B cell (primary cell): ENCODE data around the gene ZNF213. TPM values are rescaled to one million over a fixed set of nuclear protein-coding genes. Genes with fewer than 3 reads are reported as not detected.

Experiments
- ATAC-seq: fragments of 200-7000 bp; cut with Tn5 transposase; one replicate; pipeline ENCODE4 v1.10.0; 2021; ENCODE audit warnings: low read depth, mild to moderate bottlenecking, moderate number of reproducible peaks, moderate library complexity
- CTCF ChIA-PET: fragments of 350-600 bp; sonication (Branson Sonifier 250); formaldehyde crosslinking; loops from one replicate; lab custom pipeline; 2021; ENCODE audit warnings: antibody characterized with exemption, inconsistent platforms; lab: Charles Lee
- POLR2A ChIA-PET: fragments of 350-600 bp; sonication (Branson Sonifier 250); formaldehyde crosslinking; loops from one replicate; lab custom pipeline; 2021; ENCODE audit warnings: antibody characterized with exemption; lab: Charles Lee
- DNase-seq: peaks from one replicate; pipeline ENCODE4 v3.0.0; 2013
- H2AFZ ChIP-seq: 2 replicates; pipeline ENCODE4 v1.6.1; 2012; ENCODE audit warnings: mild to moderate bottlenecking, low read depth, low read length; ENCODE audit not compliant: insufficient read depth, poor library complexity, severe bottlenecking
- H3K27ac ChIP-seq, 2 donors: 1 replicate in 1 of 2; 2 replicates in 1 of 2; pipeline ENCODE4 v1.5.1; 2012 to 2013; ENCODE audit warnings: low read length in 2 of 2, mild to moderate bottlenecking in 2 of 2, moderate library complexity in 1 of 2
- H3K27me3 ChIP-seq, 4 experiments: fragments of 200-600 bp in 1 of 4; sonication (generic) in 1 of 4; replicated peaks in 1 of 4; 1 replicate in 2 of 4; 2 replicates in 2 of 4; pipeline versions ENCODE4 v1.6.1 to v1.7.0; 2013 to 2016; ENCODE audit warnings: low read length in 3 of 4, mild to moderate bottlenecking in 2 of 4, mixed read lengths in 1 of 4, moderate library complexity in 1 of 4; ENCODE audit not compliant: insufficient read depth in 4 of 4, control insufficient read depth in 3 of 4; ENCODE audit errors: control extremely low read depth in 1 of 4
- H3K36me3 ChIP-seq, 2 experiments: replicated peaks in 1 of 2; 1 replicate in 1 of 2; 2 replicates in 1 of 2; pipeline versions ENCODE4 v1.6.1 to v1.7.1; 2013; ENCODE audit warnings: low read length in 1 of 2; ENCODE audit not compliant: insufficient read depth in 2 of 2, control insufficient read depth in 1 of 2; ENCODE audit errors: control extremely low read depth in 1 of 2, extremely low read depth in 1 of 2
- H3K4me1 ChIP-seq, 2 donors: fragments of 200-600 bp in 1 of 2; sonication (generic) in 1 of 2; 1 replicate in 1 of 2; 2 replicates in 1 of 2; pipeline versions ENCODE4 v1.5.1 to v1.6.1; 2013 to 2017; ENCODE audit warnings: low read length in 2 of 2; ENCODE audit not compliant: control insufficient read depth in 2 of 2, insufficient read depth in 2 of 2
- H3K4me2 ChIP-seq: replicated peaks from 2 replicates; pipeline ENCODE3; 2012; ENCODE audit warnings: mild to moderate bottlenecking, low read depth, low read length; ENCODE audit not compliant: poor library complexity, severe bottlenecking
- H3K4me3 ChIP-seq, 5 experiments: fragments of 200-600 bp in 1 of 5; sonication (generic) in 1 of 5; 1 replicate in 3 of 5; 2 replicates in 2 of 5; pipeline versions ENCODE4 v1.5.1 to v1.7.0; 2011 to 2016; ENCODE audit warnings: low read length in 4 of 5, mild to moderate bottlenecking in 4 of 5, low read depth in 2 of 5, control low read depth in 1 of 5, moderate library complexity in 1 of 5; ENCODE audit not compliant: insufficient read depth in 1 of 5; ENCODE audit errors: control extremely low read depth in 1 of 5, extremely low read depth in 1 of 5
- H3K79me2 ChIP-seq: fragments of 200-600 bp; sonication (generic); one replicate; pipeline ENCODE4 v1.6.0; 2016; ENCODE audit warnings: low read length; ENCODE audit not compliant: control insufficient read depth, insufficient read depth
- H3K9ac ChIP-seq: fragments of 200-600 bp; sonication (generic); 2 replicates; pipeline ENCODE4 v1.6.1; 2017; ENCODE audit warnings: mild to moderate bottlenecking, low read length, moderate library complexity
- H3K9me3 ChIP-seq, 3 donors: one replicate each; pipeline versions ENCODE4 v1.6.1 to v1.7.1; 2013; ENCODE audit warnings: low read length in 2 of 3; ENCODE audit not compliant: control insufficient read depth in 2 of 3, insufficient read depth in 1 of 3; ENCODE audit errors: control extremely low read depth in 1 of 3
- H4K20me1 ChIP-seq: 2 replicates; pipeline ENCODE4 v1.6.0; 2012; ENCODE audit warnings: mild to moderate bottlenecking, low read length; ENCODE audit not compliant: insufficient read depth, control insufficient read depth, poor library complexity, severe bottlenecking
- H3K27ac Mint-ChIP-seq: one replicate; pipeline ENCODE4 v1.8.0; 2021; ENCODE audit warnings: mixed read lengths
- H3K27me3 Mint-ChIP-seq: one replicate; pipeline ENCODE4 v1.8.0; 2021; ENCODE audit warnings: mixed read lengths
- H3K4me1 Mint-ChIP-seq: one replicate; pipeline ENCODE4 v1.8.0; 2021; ENCODE audit warnings: mixed read lengths
- H3K4me3 Mint-ChIP-seq: one replicate; pipeline ENCODE4 v1.8.0; 2021; ENCODE audit warnings: mixed read lengths
- H3K9me3 Mint-ChIP-seq: one replicate; pipeline ENCODE4 v1.8.0; 2022; ENCODE audit warnings: mixed read lengths; ENCODE audit not compliant: insufficient read depth
- EZH2 ChIP-seq: IDR thresholded peaks from 2 replicates; pipeline ENCODE4 v1.6.1; 2012; ENCODE audit warnings: borderline replicate concordance, low read depth, mild to moderate bottlenecking, moderate library complexity, low read length; ENCODE audit not compliant: insufficient read depth, poor library complexity, severe bottlenecking
- WGBS: methylation state at CpG from one replicate; pipeline ENCODE4 v1.1.5; 2013; ENCODE audit warnings: missing lambda C conversion rate; ENCODE audit not compliant: insufficient coverage; 5-methylcytosine and 5-hydroxymethylcytosine counted together
- intact Hi-C: fragments of 100-400 bp; cut with micrococcal nuclease; formaldehyde crosslinking; loops from one replicate; pipeline ENCODE4 v1.10.0; 2022
- polyA plus RNA-seq: library from polyadenylated mRNA; depleted of rRNA; stranded (reverse); fragments of >200 nt; gene quantifications from 2 replicates; pipeline ENCODE4 v1.2.3, GENCODE V29; 2012
- total RNA-seq, 2 donors: library from RNA; stranded (reverse); fragments of 120-200 nt in 1 of 2; gene quantifications; 1 replicate in 1 of 2; 2 replicates in 1 of 2; pipeline versions ENCODE4 v1.2.3 to v1.2.4, GENCODE V29; 2013 to 2022
- TF ChIP-seq, protein P1 (sequence below): fragments of 200-600 bp; IDR thresholded peaks from one replicate; pipeline ENCODE4 v1.8.0; 2022; ENCODE audit warnings: antibody characterized with exemption, mild to moderate bottlenecking

The ZNF213 gene
- total and polyA plus RNA-seq, 2 donors (not counting 1 experiment from before 2014, with no cell fraction given) = 1.4 to 7.2 TPM

DNA sequence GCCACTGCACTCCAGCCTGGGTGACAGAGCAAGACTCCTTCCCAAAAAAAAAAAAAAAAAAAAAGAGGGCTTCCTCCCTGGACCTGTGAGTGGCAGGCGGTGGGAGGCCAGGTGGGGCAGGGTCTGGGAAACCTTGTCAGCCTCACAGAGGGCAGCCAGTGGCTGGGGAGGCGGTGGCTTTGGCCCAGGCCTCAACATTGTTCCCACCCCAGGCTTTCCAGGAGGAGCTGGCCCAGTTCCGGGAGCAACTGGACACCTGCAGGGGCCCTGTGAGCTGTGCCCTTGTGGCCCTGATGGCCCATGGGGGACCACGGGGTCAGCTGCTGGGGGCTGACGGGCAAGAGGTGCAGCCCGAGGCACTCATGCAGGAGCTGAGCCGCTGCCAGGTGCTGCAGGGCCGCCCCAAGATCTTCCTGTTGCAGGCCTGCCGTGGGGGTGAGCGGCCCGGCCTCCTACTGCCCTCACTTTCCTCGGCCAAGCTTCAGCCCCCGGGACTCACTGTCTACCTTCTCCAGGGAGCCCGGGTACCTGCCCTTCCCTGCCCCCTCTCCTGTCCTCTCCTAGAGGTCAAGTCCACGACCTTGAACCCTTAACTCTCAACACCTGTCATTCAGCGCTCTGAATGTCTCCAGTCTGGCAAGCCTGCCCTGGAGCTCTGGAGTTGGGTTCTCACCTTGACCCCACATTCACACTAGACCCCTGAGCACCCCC is 12.4 kb downstream of the ZNF213 start:
- H3K4me1 Mint-ChIP-seq = peaks cover 21% of the 10 kb centered on the region
- Histone ChIP-seq H3K27me3 (no peaks in the 10 kb centered on the region), H3K9me3 (peaks cover 0 to 3% (median 0%) of the 10 kb centered on the region in 3 donors), H3K4me3 (no peak overlapping the region), H3K4me2 (no peak overlapping the region), H3K27ac (no peak overlapping the region), H3K36me3 (peaks cover 0 to 8% of the 10 kb centered on the region in 2 experiments), H3K9ac (no peak overlapping the region), H4K20me1 (no peaks in the 10 kb centered on the region), H2AFZ (no peak overlapping the region), H3K4me1 (peaks cover 18 to 29% of the 10 kb centered on the region in 2 donors), H3K79me2 (peaks cover 3% of the 10 kb centered on the region)
- H3K27ac Mint-ChIP-seq = no peak overlapping the region
- intact Hi-C loops = no loop called here
- TF ChIP-seq, protein P1, sequence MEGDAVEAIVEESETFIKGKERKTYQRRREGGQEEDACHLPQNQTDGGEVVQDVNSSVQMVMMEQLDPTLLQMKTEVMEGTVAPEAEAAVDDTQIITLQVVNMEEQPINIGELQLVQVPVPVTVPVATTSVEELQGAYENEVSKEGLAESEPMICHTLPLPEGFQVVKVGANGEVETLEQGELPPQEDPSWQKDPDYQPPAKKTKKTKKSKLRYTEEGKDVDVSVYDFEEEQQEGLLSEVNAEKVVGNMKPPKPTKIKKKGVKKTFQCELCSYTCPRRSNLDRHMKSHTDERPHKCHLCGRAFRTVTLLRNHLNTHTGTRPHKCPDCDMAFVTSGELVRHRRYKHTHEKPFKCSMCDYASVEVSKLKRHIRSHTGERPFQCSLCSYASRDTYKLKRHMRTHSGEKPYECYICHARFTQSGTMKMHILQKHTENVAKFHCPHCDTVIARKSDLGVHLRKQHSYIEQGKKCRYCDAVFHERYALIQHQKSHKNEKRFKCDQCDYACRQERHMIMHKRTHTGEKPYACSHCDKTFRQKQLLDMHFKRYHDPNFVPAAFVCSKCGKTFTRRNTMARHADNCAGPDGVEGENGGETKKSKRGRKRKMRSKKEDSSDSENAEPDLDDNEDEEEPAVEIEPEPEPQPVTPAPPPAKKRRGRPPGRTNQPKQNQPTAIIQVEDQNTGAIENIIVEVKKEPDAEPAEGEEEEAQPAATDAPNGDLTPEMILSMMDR = no peak
- TF ChIP-seq EZH2 = no peak
- no peaks in the 10 kb centered on the region for H3K9me3 Mint-ChIP-seq
- no peaks in the 10 kb centered on the region for H3K27me3 Mint-ChIP-seq
- POLR2A ChIA-PET = interaction anchor here (0.7 to 3.8 kb wide), 4 partner anchors 11 to 33 kb away, joined by 5 to 31 read pairs (median 7); partner anchors contain the start of gene ZNF213
- CTCF ChIA-PET = interaction anchor here (0.8 to 5.2 kb wide), 7 partner anchors 13 to 119 kb away, joined by 3 to 42 read pairs (median 4); partner anchors contain the start of gene ZNF213
- no peak for ATAC-seq
- 94% methylated on average over 16 of the region's 16 CpGs for WGBS
- H3K4me3 Mint-ChIP-seq = no peak overlapping the region
- DNase-seq = no peak

DNA sequence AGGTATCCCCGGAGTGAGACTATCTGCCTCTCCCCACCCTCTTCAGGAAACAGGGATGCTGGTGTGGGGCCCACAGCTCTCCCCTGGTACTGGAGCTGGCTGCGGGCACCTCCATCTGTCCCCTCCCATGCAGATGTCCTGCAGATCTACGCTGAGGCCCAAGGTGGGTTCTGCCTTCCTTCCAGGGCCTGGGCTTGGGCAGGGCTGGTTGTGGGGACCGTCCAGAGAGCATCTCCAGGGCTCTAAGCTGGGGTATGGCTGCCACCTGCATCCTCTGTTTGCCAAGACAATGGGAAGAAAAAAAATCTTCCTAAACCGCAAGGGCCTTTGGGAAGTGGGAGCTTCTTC is 12.9 kb downstream of the ZNF213 start:
- peaks cover 22 to 35% of the 10 kb centered on the region in 2 donors for H3K4me1 ChIP-seq
- H3K4me3 ChIP-seq = no peak overlapping the region
- H2AFZ ChIP-seq = no peak overlapping the region
- no peaks in the 10 kb centered on the region for H4K20me1 ChIP-seq
- ChIA-PET POLR2A (interaction anchor here (1.4 to 3.8 kb wide), 2 partner anchors 11 to 12 kb away, joined by 7 to 31 read pairs; partner anchors contain the start of gene ZNF213), CTCF (interaction anchor here (0.8 to 5.2 kb wide), 9 partner anchors 14 to 120 kb away, joined by 3 to 42 read pairs (median 4); partner anchors contain the start of gene ZNF213)
- intact Hi-C loops = no loop called here
- DNase-seq (no peak), ATAC-seq (no peak)
- H3K27ac Mint-ChIP-seq = no peak overlapping the region
- H3K4me2 ChIP-seq = no peak overlapping the region
- TF ChIP-seq, protein P1 = no peak
- TF ChIP-seq EZH2 = no peak
- no peak overlapping the region for H3K9ac ChIP-seq
- H3K4me3 Mint-ChIP-seq = no peak overlapping the region
- 98% methylated on average over 5 of the region's 5 CpGs for WGBS
- no peaks in the 10 kb centered on the region for H3K79me2 ChIP-seq
- no peaks in the 10 kb centered on the region for H3K27me3 ChIP-seq
- peaks cover 0 to 9% (median 0%) of the 10 kb centered on the region in 3 donors for H3K9me3 ChIP-seq
- no peaks in the 10 kb centered on the region for H3K9me3 Mint-ChIP-seq
- no peak overlapping the region for H3K27ac ChIP-seq
- H3K27me3 Mint-ChIP-seq = no peaks in the 10 kb centered on the region
- peaks cover 0 to 3% of the 10 kb centered on the region in 2 experiments for H3K36me3 ChIP-seq
- peaks cover 27% of the 10 kb centered on the region for H3K4me1 Mint-ChIP-seq
